H1 (cell line): ENCODE results near the gene UTP3. TPM values are rescaled to one million over a fixed set of nuclear protein-coding genes. Genes with fewer than 3 reads are reported as not detected.

Experiments used
- CTCF ChIA-PET: fragments of 300-600 bp; sonication (Branson Sonifier 250); formaldehyde crosslinking; loops from one replicate; lab custom pipeline; 2021; ENCODE audit not compliant: partially characterized antibody; lab: Charles Lee
- POLR2A ChIA-PET: fragments of 300-600 bp; sonication (Branson Sonifier 250); formaldehyde crosslinking; loops from one replicate; lab custom pipeline; 2021; ENCODE audit warnings: inconsistent platforms; ENCODE audit not compliant: partially characterized antibody; lab: Charles Lee
- DNase-seq, 2 experiments: peaks; one replicate each; pipeline versions ENCODE4 v3.0.0 to v3.0.0-alpha.2; 2010 to 2022; ENCODE audit warnings: low spot score in 2 of 2, low read depth in 1 of 2, mixed read lengths in 1 of 2
- FAIRE-seq: peaks from 2 replicates; lab custom pipeline; 2011; peaks lifted over from hg19 to GRCh38; lab: Jason Lieb, UNC
- H2AFZ ChIP-seq: 2 replicates; pipeline ENCODE4 v1.8.1; 2012; ENCODE audit warnings: low read length, inconsistent platforms
- H2AK5ac ChIP-seq: 2 replicates; pipeline ENCODE4 v1.6.1; 2013; ENCODE audit warnings: low read depth, low read length
- H2BK120ac ChIP-seq: replicated peaks from 2 replicates; pipeline ENCODE3; 2013; ENCODE audit warnings: low read depth, low read length, inconsistent platforms
- H2BK12ac ChIP-seq: 2 replicates; pipeline ENCODE4 v1.6.1; 2013; ENCODE audit warnings: low read depth, low read length
- H2BK15ac ChIP-seq: 2 replicates; pipeline ENCODE4 v1.6.1; 2013; ENCODE audit warnings: low read length
- H2BK20ac ChIP-seq: 2 replicates; pipeline ENCODE4 v1.6.1; 2013; ENCODE audit warnings: low read length
- H2BK5ac ChIP-seq: 2 replicates; pipeline ENCODE4 v1.6.1; 2013; ENCODE audit warnings: low read depth, low read length
- H3K14ac ChIP-seq: 2 replicates; pipeline ENCODE4 v1.6.1; 2013; ENCODE audit warnings: inconsistent platforms; ENCODE audit not compliant: insufficient read length
- H3K18ac ChIP-seq: 2 replicates; pipeline ENCODE4 v1.6.1; 2013; ENCODE audit warnings: low read length; ENCODE audit errors: extremely low read depth
- H3K23ac ChIP-seq: 2 replicates; pipeline ENCODE4 v1.6.1; 2013; ENCODE audit warnings: inconsistent platforms; ENCODE audit not compliant: insufficient read length
- H3K23me2 ChIP-seq: 2 replicates; pipeline ENCODE4 v1.6.1; 2013; ENCODE audit warnings: low read depth, low read length
- H3K27ac ChIP-seq: 2 replicates; pipeline ENCODE4 v1.6.1; 2011; ENCODE audit warnings: low read depth, low read length, inconsistent platforms
- H3K27me3 ChIP-seq, 4 experiments: replicated peaks in 1 of 4; 1 replicate in 1 of 4; 2 replicates in 3 of 4; pipeline versions ENCODE4 v1.6.1 to v1.8.1; 2011 to 2013; ENCODE audit warnings: low read length in 3 of 4, mild to moderate bottlenecking in 3 of 4, inconsistent platforms in 2 of 4, mixed read lengths in 2 of 4, moderate library complexity in 1 of 4; ENCODE audit not compliant: control insufficient read depth in 3 of 4, insufficient read depth in 3 of 4; ENCODE audit errors: extremely low read depth in 1 of 4
- H3K36me3 ChIP-seq, 4 experiments: 2 replicates each; pipeline versions ENCODE4 v1.6.1 to v1.8.1; 2011 to 2013; ENCODE audit warnings: mild to moderate bottlenecking in 4 of 4, low read length in 3 of 4, moderate library complexity in 2 of 4, control low read depth in 1 of 4, inconsistent platforms in 1 of 4; ENCODE audit not compliant: insufficient read depth in 4 of 4, control insufficient read depth in 2 of 4
- H3K4ac ChIP-seq: replicated peaks from 2 replicates; pipeline ENCODE3; 2013; ENCODE audit warnings: low read length, low read depth, mixed read lengths, inconsistent platforms; ENCODE audit not compliant: insufficient read length
- H3K4me1 ChIP-seq, 4 experiments: replicated peaks in 1 of 4; 1 replicate in 1 of 4; 2 replicates in 3 of 4; pipeline versions ENCODE4 v1.6.1 to v1.8.1; 2011 to 2013; ENCODE audit warnings: low read length in 3 of 4, inconsistent platforms in 2 of 4, mixed read lengths in 1 of 4; ENCODE audit not compliant: insufficient read depth in 4 of 4, control insufficient read depth in 3 of 4
- H3K4me2 ChIP-seq, 2 experiments: 2 replicates each; pipeline versions ENCODE4 v1.6.1 to v1.8.1; 2011 to 2013; ENCODE audit warnings: low read depth in 2 of 2, low read length in 2 of 2, control low read depth in 1 of 2, inconsistent platforms in 1 of 2, mild to moderate bottlenecking in 1 of 2; ENCODE audit not compliant: insufficient read depth in 1 of 2
- H3K4me3 ChIP-seq, 4 experiments: fragments of 200-600, 300-600 bp in 1 of 4; sonication (generic), shearing (Covaris generic), sonication (Bioruptor Twin) in 1 of 4; 2 replicates each; pipeline versions ENCODE4 v1.5.1 to v1.8.1; 2011 to 2016; ENCODE audit warnings: low read length in 4 of 4, low read depth in 3 of 4, control low read depth in 2 of 4, inconsistent platforms in 2 of 4, mild to moderate bottlenecking in 2 of 4, mixed read lengths in 1 of 4, moderate library complexity in 1 of 4; ENCODE audit not compliant: insufficient read depth in 2 of 4; ENCODE audit errors: extremely low read depth in 1 of 4
- H3K56ac ChIP-seq: replicated peaks from 2 replicates; pipeline ENCODE3; 2013; ENCODE audit warnings: low read depth, mild to moderate bottlenecking, mixed read lengths, low read length, inconsistent platforms; ENCODE audit not compliant: insufficient read length
- H3K79me1 ChIP-seq: 2 replicates; pipeline ENCODE4 v1.6.1; 2013; ENCODE audit warnings: low read depth, low read length, control low read depth
- H3K79me2 ChIP-seq, 2 experiments: 2 replicates each; pipeline versions ENCODE4 v1.6.1 to v1.8.1; 2012 to 2013; ENCODE audit warnings: low read length in 2 of 2, mild to moderate bottlenecking in 2 of 2, inconsistent platforms in 1 of 2; ENCODE audit not compliant: insufficient read depth in 2 of 2, control insufficient read depth in 1 of 2
- H3K9ac ChIP-seq, 4 experiments: replicated peaks in 1 of 4; 1 replicate in 1 of 4; 2 replicates in 3 of 4; pipeline versions ENCODE4 v1.6.1 to v1.8.1; 2011 to 2013; ENCODE audit warnings: low read depth in 3 of 4, low read length in 3 of 4, control low read depth in 2 of 4, mild to moderate bottlenecking in 2 of 4, moderate library complexity in 2 of 4, inconsistent platforms in 1 of 4; ENCODE audit errors: extremely low read depth in 1 of 4
- H3K9me3 ChIP-seq, 2 experiments: 2 replicates each; pipeline versions ENCODE4 v1.6.1 to v1.8.1; 2012 to 2013; ENCODE audit warnings: mild to moderate bottlenecking in 2 of 2, moderate library complexity in 2 of 2, control low read depth in 1 of 2, inconsistent platforms in 1 of 2, low read depth in 1 of 2, low read length in 1 of 2, mixed read lengths in 1 of 2; ENCODE audit not compliant: insufficient read depth in 2 of 2
- H4K20me1 ChIP-seq, 2 experiments: replicated peaks in 1 of 2; 2 replicates each; pipeline versions ENCODE3 to v1.8.1; 2011 to 2013; ENCODE audit warnings: inconsistent platforms in 2 of 2, low read length in 2 of 2, mild to moderate bottlenecking in 1 of 2; ENCODE audit not compliant: insufficient read depth in 2 of 2, control insufficient read depth in 1 of 2
- H4K5ac ChIP-seq: 2 replicates; pipeline ENCODE4 v1.6.1; 2013; ENCODE audit warnings: low read length, low read depth, mixed read lengths, inconsistent platforms; ENCODE audit not compliant: insufficient read length
- H4K8ac ChIP-seq: 2 replicates; pipeline ENCODE4 v1.8.0; 2013; ENCODE audit warnings: mild to moderate bottlenecking, moderate library complexity, low read length, inconsistent platforms; ENCODE audit not compliant: insufficient read depth; ENCODE audit errors: extremely low read depth
- H4K91ac ChIP-seq: replicated peaks from 2 replicates; pipeline ENCODE3; 2013; ENCODE audit warnings: low read length, mixed read lengths, inconsistent platforms; ENCODE audit not compliant: insufficient read length
- GABPA ChIP-seq: IDR thresholded peaks from 2 replicates; pipeline ENCODE4 v1.6.1; 2011; ENCODE audit warnings: mild to moderate bottlenecking, low read length, moderate library complexity, borderline replicate concordance; ENCODE audit not compliant: insufficient read depth
- KDM4A ChIP-seq: IDR thresholded peaks from one replicate; pipeline ENCODE4 v1.7.1; 2012; ENCODE audit warnings: low read depth, mild to moderate bottlenecking, moderate library complexity, low read length, inconsistent platforms; ENCODE audit not compliant: severe bottlenecking
- MAFK ChIP-seq: IDR thresholded peaks from 2 replicates; pipeline ENCODE4 v1.6.1; 2012; ENCODE audit warnings: low read depth, mild to moderate bottlenecking, improper control_type of control experiment, low read length
- NANOG ChIP-seq: IDR thresholded peaks from 2 replicates; pipeline ENCODE4 v1.6.1; 2011; ENCODE audit warnings: low read length, low read depth, mild to moderate bottlenecking, inconsistent platforms; ENCODE audit not compliant: insufficient read depth, poor library complexity, severe bottlenecking
- PHF8 ChIP-seq: fragments of 200-600 bp; sonication (generic); conservative IDR thresholded peaks from 2 replicates; pipeline ENCODE4 v1.7.1; 2012; ENCODE audit warnings: low read depth, mild to moderate bottlenecking, inconsistent platforms, low read length, moderate library complexity
- POU5F1 ChIP-seq: IDR thresholded peaks from 2 replicates; pipeline ENCODE4 v1.6.1; 2011; ENCODE audit warnings: low read depth, mild to moderate bottlenecking, low read length, moderate library complexity
- WGBS, 2 experiments: shearing (Covaris generic) in 1 of 2; methylation state at CpG; one replicate each; pipeline versions ENCODE4 v1.1.6 to v1.1.7; 2013 to 2015; ENCODE audit warnings: low lambda C conversion rate in 2 of 2, mixed read lengths in 2 of 2, inconsistent platforms in 1 of 2, low coverage in 1 of 2, missing lambda C conversion rate in 1 of 2; ENCODE audit not compliant: insufficient replicate concordance in 2 of 2, insufficient coverage in 1 of 2, insufficient read length in 1 of 2; ENCODE audit errors: extremely low coverage in 1 of 2, missing lambda C conversion rate in 1 of 2; 5-methylcytosine and 5-hydroxymethylcytosine counted together
- polyA plus RNA-seq, 7 experiments: library from polyadenylated mRNA; depleted of rRNA in 3 of 7; stranded (reverse) in 5 of 7; unstranded in 2 of 7; fragments of >200 nt in 5 of 7; fragments of 200-250 nt in 2 of 7; gene quantifications; 1 replicate in 5 of 7; 2 replicates in 1 of 7; 4 replicates in 1 of 7; pipeline versions ENCODE4 v1.2.1 to v1.2.3, GENCODE V29; 2011 to 2013; ENCODE audit warnings: missing spikeins in 2 of 7, mixed read lengths in 2 of 7
- total RNA-seq: library from RNA; stranded (reverse); fragmentation: NEBNext Ultra II Directional; extraction: Animal tissue kit (Norgen Biotek cat#: 25700); gene quantifications from 2 replicates; pipeline ENCODE4 v1.2.1, GENCODE V29; 2021

Gene UTP3
- total and polyA plus RNA-seq, 2 of the 8 experiments (the other 6 are each of a cell fraction or from before 2014, with no cell fraction given) = 11.2 to 51.3 TPM

DNA sequence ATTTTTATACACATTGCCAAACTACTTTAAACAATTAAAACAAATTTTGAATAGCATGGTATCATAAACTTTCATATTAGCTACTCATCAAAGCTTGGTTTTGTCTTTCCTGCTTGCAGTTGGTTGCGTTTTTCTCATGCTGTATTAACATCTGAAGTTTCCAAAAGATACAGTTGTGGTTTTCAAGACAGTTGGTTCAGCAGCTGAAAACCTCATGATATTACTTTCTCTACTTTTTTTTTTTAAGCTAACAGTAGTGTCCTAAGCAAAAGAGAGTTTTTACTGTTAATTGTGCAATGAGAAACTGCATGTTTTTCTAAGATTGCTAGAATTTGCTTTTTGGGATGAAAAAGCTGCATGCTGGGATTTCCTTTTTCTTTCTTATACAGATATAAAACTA lies 48.7 kb downstream of the UTP3 start:
- POLR2A ChIA-PET = no interaction called here
- Histone ChIP-seq H3K79me2 (no peaks in the 10 kb centered on the region), H3K23me2 (no peaks in the 10 kb centered on the region), H3K27ac (no peak overlapping the region)
- no peak for TF ChIP-seq NANOG
- TF ChIP-seq MAFK = no peak
- TF ChIP-seq POU5F1 = no peak
- TF ChIP-seq KDM4A = no peak
- TF ChIP-seq PHF8 = no peak
- no peak for TF ChIP-seq GABPA
- TF ChIP-seq, all 59 proteins: peak for 0
- Histone ChIP-seq H2BK15ac (no peak overlapping the region), H2BK20ac (no peak overlapping the region), H2AFZ (no peak overlapping the region), H3K18ac (no peak overlapping the region), H4K8ac (no peak overlapping the region), H2BK120ac (no peak overlapping the region), H3K4me2 (no peak overlapping the region), H4K91ac (no peak overlapping the region), H3K4ac (no peak overlapping the region), H3K36me3 (no peaks in the 10 kb centered on the region), H3K4me1 (peaks cover 0 to 5% (median under 1%) of the 10 kb centered on the region in 4 experiments; a peak in 2 of 7 replicates), H3K23ac (no peak overlapping the region), H2BK12ac (no peak overlapping the region), H3K9me3 (no peaks in the 10 kb centered on the region), H4K5ac (no peak overlapping the region), H3K79me1 (no peaks in the 10 kb centered on the region), H3K27me3 (no peaks in the 10 kb centered on the region), H2AK5ac (no peak overlapping the region), H3K4me3 (no peak overlapping the region), H3K9ac (no peak overlapping the region), H2BK5ac (no peak overlapping the region), H3K56ac (no peak overlapping the region), H3K14ac (no peak overlapping the region), H4K20me1 (no peaks in the 10 kb centered on the region)
- DNase-seq (no peak), FAIRE-seq (no peak)
- WGBS, 2 experiments = 85% methylated on average over 1 of the region's 1 CpG; no CpG with 5 or more reads in 1 of the 2 experiments
- CTCF ChIA-PET = interaction anchor here (0.6 to 5.3 kb wide), 10 partner anchors 8 to 890 kb away, joined by 3 to 32 read pairs (median 3); partner anchors contain the start of gene RUFY3
